ENCODE measurements around the gene ALDH3B2.
A peak's percentile ranks its signal among the peaks of the same experiment; 100 is the strongest.

DNA sequence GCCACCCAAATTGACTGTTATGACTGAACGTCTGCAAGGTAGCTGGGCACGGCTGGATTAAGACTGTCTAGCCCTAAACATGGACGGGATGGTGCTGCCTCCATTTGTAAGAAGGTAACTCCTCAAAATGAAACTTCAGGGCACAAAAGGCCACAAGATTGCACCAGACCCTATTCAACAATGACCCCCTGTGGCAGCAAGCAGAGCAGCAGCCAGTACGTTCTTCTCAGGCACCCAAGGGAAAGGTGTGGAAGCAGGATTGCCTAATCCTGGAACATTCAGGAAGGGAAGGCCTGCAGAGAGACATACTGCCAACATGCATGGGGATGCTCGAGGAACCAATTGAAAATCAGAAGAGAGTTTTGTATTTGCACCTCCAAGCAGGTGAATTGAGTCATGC, 30.4 kb downstream of the ALDH3B2 start:
- peak; percentile 31; the same call in 1 of the 2 replicates for TF ChIP-seq CTCF (IDR thresholded peaks at IDR 0.05)
- TF ChIP-seq ZFX (IDR thresholded peaks at IDR 0.05; ENCODE audit: borderline replicate concordance): no peak
